GM13976 (cell line): Measurements from ENCODE around the gene SIRT3.

Experiments used
- DNase-seq: peaks from one replicate; pipeline ENCODE4 v3.0.0; 2012; ENCODE audit warnings: low spot score
- CTCF ChIP-seq: IDR thresholded peaks from 2 replicates; pipeline ENCODE4 v1.5.1; 2012; ENCODE audit warnings: borderline replicate concordance, mild to moderate bottlenecking; ENCODE audit not compliant: insufficient read depth; ENCODE audit errors: extremely low read depth, missing control alignments, control extremely low read depth
- in situ Hi-C: fragments of 300-500 bp; cut with MboI; formaldehyde crosslinking; loops from one replicate; pipeline ENCODE4 v1.12.0; 2022; ENCODE audit warnings: low sequenced_read_pairs, mixed read lengths, inconsistent platforms; ENCODE audit not compliant: unreplicated experiment

The SIRT3 gene

GRCh38 chr11:259413-259812 is 23.3 kb upstream of the SIRT3 start:
- TF ChIP-seq CTCF, result no peak
- DNase-seq, result no peak
- in situ Hi-C loops, result no loop called here

GRCh38 chr11:257766-258493 is 21.8 kb upstream of the SIRT3 start:
- DNase-seq, result no peak
- in situ Hi-C loops, result no loop called here
- peak; percentile 40 for TF ChIP-seq CTCF

- DNase-seq, result peak; percentile 64
- in situ Hi-C loops, result no loop called here
Measured at GRCh38 chr11:256952-257737, 21.0 kb upstream of the SIRT3 start.

GRCh38 chr11:255816-256215 is 19.7 kb upstream of the SIRT3 start:
- TF ChIP-seq CTCF, result no peak
- DNase-seq, result no peak
- in situ Hi-C loops, result no loop called here

More at GRCh38 chr11:256952-257737, 21.0 kb upstream of the SIRT3 start:
- no peak for TF ChIP-seq CTCF

GRCh38 chr11:255176-255575 is 19.0 kb upstream of the SIRT3 start:
- in situ Hi-C loops, result no loop called here
- no peak for TF ChIP-seq CTCF
- DNase-seq, result no peak

GRCh38 chr11:253886-254270 is 17.7 kb upstream of the SIRT3 start:
- no peak for DNase-seq
- in situ Hi-C loops, result no loop called here
- TF ChIP-seq CTCF, result no peak
